Lower lobe of right lung (tissue), 2 donors: ENCODE measurements around the gene DKK3. TPM values are rescaled to one million over a fixed set of nuclear protein-coding genes. Genes with fewer than 3 reads are reported as not detected.

ENCODE experiments used
- ATAC-seq, 2 donors: fragments of 200-7000 bp; cut with Tn5 transposase; one replicate each; pipeline ENCODE4 v1.9.1; 2020 to 2022; ENCODE audit warnings: mild to moderate bottlenecking in 2 of 2, moderate library complexity in 2 of 2
- DNase-seq: peaks from one replicate; pipeline ENCODE4 v3.0.0-alpha.2; 2020
- H3K27ac ChIP-seq: fragments of 200-600 bp; one replicate; pipeline ENCODE4 v1.8.0; 2022
- H3K27me3 ChIP-seq: fragments of 200-600 bp; one replicate; pipeline ENCODE4 v1.8.0; 2022; ENCODE audit warnings: low read depth
- H3K36me3 ChIP-seq: fragments of 200-600 bp; one replicate; pipeline ENCODE4 v1.8.0; 2022; ENCODE audit warnings: mild to moderate bottlenecking
- H3K4me1 ChIP-seq: fragments of 200-600 bp; one replicate; pipeline ENCODE4 v1.8.0; 2022
- H3K4me3 ChIP-seq: fragments of 200-600 bp; one replicate; pipeline ENCODE4 v1.8.0; 2022; ENCODE audit warnings: mild to moderate bottlenecking
- H3K9me3 ChIP-seq: fragments of 200-600 bp; one replicate; pipeline ENCODE4 v1.8.0; 2022
- CTCF ChIP-seq: fragments of 200-600 bp; IDR thresholded peaks from one replicate; pipeline ENCODE4 v1.8.0; 2022; ENCODE audit warnings: antibody characterized with exemption, mild to moderate bottlenecking
- intact Hi-C: fragments of 100-400 bp; cut with DNase I; formaldehyde crosslinking; loops from one replicate; pipeline ENCODE4 v1.11.0; 2022
- long read RNA-seq: library from polyadenylated mRNA; unstranded; transcript quantifications from one replicate; pipeline ENCODE4 v2.0.0, GENCODE V29; 2021
- total RNA-seq: library from RNA; stranded (reverse); fragmentation: NEBNext Ultra II Directional; extraction: Animal tissue kit (Norgen Biotek cat#: 25700); gene quantifications from one replicate; pipeline ENCODE4 v1.2.1, GENCODE V29; 2021
- donor health status: DM: no; HTN: yes; CAD: no; lungs with severe emphysema.

Gene DKK3
- total RNA-seq: 111 TPM
- long read RNA-seq, transcript DKK3-202 (8 exons, 2,650 nt): minor isoform, 8 of 478 reads
- long read RNA-seq, transcript DKK3-201 (8 exons, 2,636 nt): major isoform, 137 of 478 reads
- long read RNA-seq, partial matches to known transcripts: 298 of 478 reads
- long read RNA-seq, other reads (novel, unspliced or antisense): 35 of 478 reads

- no peak for TF ChIP-seq CTCF
- H3K27me3 ChIP-seq: peaks cover 30% of the 10 kb centered on the region
- no peaks in the 10 kb centered on the region for H3K9me3 ChIP-seq
- H3K4me1 ChIP-seq: peaks cover 4% of the 10 kb centered on the region
- ATAC-seq (peak; percentile 46 to 50), DNase-seq (no peak)
- intact Hi-C loops: no loop called here
- H3K4me3 ChIP-seq: peak within 1 kb of the TSS; percentile 60
- no peaks in the 10 kb centered on the region for H3K36me3 ChIP-seq
- peak within 1 kb of the TSS; percentile 70 for H3K27ac ChIP-seq
Measured at GRCh38 chr11:12007769-12008737, at the start of gene DKK3. Gene DKK3 (minus strand): TSS chr11:12008626. CDS start chr11:12008582, 44 bp downstream.

GRCh38 chr11:12057299-12057980 is 49.0 kb upstream of the DKK3 start:
- Histone ChIP-seq H3K9me3 (no peaks in the 10 kb centered on the region), H3K27ac (no peak overlapping the region), H3K27me3 (no peaks in the 10 kb centered on the region), H3K36me3 (no peaks in the 10 kb centered on the region), H3K4me1 (no peaks in the 10 kb centered on the region), H3K4me3 (no peak overlapping the region)
- intact Hi-C loops: no loop called here
- no peak for TF ChIP-seq CTCF
- DNase-seq: no peak
- ATAC-seq: no peak

DNA sequence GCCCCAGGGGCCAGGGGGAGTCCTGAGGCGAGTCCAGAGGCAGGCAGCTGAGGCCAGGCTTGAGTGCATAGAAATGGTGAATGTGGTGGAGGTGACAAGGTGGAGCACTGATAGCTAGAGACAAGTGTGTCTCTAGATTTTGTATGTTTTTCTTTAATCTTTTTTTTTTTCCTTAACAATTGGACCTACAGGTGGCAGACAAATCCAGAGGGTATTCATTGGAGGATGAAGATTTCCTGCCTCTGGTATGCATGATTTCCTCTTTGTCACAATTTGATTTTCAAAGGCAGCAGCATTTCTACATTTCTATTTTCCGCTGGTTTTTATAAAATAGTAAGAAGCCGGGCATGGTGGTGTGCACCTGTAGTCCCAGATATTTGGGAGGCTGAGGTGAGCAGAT is 47.7 kb upstream of the DKK3 start:
- Histone ChIP-seq H3K36me3 (no peaks in the 10 kb centered on the region), H3K4me3 (no peak overlapping the region), H3K9me3 (no peaks in the 10 kb centered on the region), H3K27me3 (no peaks in the 10 kb centered on the region), H3K4me1 (peaks cover 5% of the 10 kb centered on the region), H3K27ac (no peak overlapping the region)
- intact Hi-C loops: no loop called here
- TF ChIP-seq CTCF: no peak
- no peak for DNase-seq
- no peak for ATAC-seq

- TF ChIP-seq CTCF: no peak
- Histone ChIP-seq H3K4me1 (peaks cover 11% of the 10 kb centered on the region), H3K27me3 (no peaks in the 10 kb centered on the region), H3K36me3 (no peaks in the 10 kb centered on the region), H3K27ac (peak overlapping the region; percentile 2), H3K9me3 (no peaks in the 10 kb centered on the region), H3K4me3 (no peak overlapping the region)
- intact Hi-C loops: no loop called here
- DNase-seq (no peak), ATAC-seq (peak; percentile 3 to 16)
Measured at GRCh38 chr11:12053606-12054361, 45.4 kb upstream of the DKK3 start.
